ENCODE data around the gene JKAMP.

Gene JKAMP

DNA sequence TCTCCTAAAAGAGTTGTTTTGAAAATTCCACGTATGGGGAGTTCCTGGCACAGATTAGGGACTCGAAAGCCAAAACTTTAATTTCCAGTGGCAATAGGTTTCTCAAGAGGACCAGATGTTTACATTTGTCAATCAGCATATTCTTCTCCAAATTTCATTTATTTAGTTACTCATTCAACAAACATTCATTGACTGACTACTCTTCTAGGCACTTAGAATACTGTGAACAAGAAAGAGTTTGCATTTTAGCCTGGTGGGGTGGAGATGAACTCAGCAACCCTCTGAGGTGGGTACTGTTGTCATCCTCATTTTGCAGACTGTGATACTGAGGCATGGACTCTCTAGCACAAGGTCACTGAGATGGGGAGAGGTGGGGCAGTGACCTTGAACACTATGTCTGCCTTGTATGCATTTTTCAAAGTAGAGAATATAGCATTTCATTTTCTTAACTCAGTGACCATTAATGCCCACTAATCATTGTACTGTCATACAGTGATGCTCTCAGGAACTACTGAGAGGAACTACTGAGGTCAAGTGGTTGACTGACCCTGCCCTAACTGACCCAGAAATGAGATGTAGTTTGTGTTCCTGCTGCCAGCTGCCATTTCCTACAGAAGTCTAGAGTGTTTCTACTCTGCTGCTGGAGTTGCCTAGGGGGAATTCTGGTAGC is 2.3 kb upstream of the JKAMP start:
- no peak for DNase-seq

- no peak for DNase-seq
Observed at GRCh38 chr14:59482541-59483331, 1.6 kb upstream of the JKAMP start.

DNA sequence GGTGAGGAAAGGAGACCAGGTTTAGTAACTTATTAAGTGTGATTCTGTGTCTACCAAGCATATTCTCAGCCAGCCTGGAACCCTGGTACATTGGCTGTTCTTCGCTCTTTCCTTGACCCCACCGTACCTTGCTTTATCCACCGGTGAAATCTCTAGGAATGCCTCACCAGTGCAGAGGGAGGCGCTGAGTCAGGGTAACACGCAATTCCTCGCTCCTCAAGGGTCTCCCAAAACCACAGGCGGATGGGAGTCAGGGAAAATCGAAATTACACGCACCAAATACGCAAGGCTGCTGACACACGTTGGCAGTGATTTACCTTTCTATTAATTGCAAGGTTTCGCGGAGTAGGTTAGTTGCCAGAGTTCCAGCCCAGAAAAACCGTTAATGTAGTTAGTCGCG is 954 bp upstream of the JKAMP start:
- DNase-seq = no peak

GRCh38 chr14:59484639-59485175 is 390 bp downstream of the JKAMP start:
- DNase-seq = peak; percentile 64

- DNase-seq = no peak
Observed at GRCh38 chr14:59490756-59491155, 6.4 kb downstream of the JKAMP start.

DNA sequence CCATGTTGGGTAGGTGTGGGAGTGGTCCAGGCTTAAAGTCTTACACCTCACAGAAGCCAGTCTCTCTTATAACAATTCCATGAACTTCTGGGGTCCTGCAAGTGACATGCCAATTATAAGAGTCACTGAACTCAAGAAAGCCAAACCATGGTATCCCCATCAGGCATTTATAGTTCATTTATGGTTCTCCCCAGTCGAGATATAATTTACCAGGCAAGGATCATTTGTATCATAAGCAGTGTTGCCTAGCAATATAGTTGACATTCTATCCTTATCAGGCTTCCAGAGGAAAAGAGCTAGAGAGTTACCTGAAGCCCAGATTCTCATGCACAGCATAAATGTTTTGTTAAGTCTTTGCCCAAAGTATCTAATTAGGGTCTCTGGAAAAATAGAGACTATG is 8.1 kb downstream of the JKAMP start:
- no peak for DNase-seq

DNA sequence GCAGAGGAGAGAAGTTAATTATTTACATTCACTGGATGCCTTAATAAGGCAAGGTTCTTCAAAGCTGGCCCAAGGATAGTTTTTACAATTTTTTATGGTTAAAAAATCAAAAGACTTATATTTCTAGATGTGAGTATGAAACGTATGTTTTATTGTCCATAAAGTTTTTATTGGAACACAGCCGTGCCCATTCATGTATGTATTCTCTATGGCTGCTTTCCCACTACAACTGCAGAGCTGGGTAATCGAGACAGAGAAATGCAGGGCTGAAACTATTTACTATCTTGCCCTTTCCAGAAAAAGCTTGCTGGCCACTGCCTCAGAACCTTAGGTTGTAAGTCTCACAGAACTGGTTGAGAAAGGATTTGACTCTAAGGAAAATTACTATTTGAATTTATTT is 16.4 kb downstream of the JKAMP start:
- no peak for DNase-seq

GRCh38 chr14:59503256-59503655 is 18.9 kb downstream of the JKAMP start:
- no peak for DNase-seq

DNA sequence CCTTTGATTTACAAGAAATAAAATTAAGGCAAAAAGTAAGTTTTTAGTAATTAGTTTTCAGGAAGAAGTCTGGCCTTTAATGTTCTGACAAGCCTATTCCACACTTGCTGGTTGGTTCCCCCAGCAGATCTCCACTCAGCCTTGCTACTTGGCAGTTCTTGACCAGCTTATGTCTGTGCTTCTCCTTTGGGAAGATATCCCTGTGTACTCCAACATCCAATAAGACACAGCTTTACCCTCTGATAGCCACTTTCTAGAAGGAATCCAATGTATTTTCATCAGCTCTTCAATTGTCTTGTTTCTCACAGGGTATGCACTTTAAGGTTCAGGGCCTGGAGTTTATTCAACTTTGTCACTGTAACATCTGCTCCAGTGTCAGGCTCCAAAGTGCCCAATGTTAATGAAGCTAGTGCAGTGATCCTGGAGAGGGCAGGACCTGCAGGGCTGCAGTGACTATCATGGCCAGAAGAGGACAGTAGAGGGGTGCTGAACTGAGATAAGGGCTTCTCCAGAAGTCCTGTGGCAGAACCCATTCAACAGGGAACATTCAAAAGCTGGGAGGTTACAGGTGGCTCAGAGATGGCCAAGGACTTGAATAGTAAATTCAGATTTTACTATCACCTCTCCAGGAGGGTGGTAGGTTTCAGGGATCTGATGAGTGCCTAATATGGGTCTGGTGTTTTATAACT is 22.9 kb downstream of the JKAMP start:
- DNase-seq = peak; percentile 88

DNA sequence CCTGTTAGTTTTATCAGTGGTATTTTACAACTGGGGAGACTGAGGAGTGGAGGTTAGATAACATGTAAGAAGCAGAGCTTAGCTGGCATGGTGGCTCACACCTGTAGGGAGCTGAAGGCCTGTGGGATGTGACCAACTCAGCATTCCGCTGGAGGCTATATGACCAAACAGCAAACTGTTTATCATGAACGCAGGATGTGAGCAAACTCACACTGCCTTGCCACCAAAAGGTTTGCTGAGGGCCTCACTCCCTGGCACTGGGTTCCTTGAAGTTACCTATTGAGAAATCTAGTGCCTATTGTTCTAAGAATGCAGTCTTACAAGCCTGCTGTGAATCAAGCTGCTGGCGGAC is 23.4 kb downstream of the JKAMP start:
- no peak for DNase-seq

DNA sequence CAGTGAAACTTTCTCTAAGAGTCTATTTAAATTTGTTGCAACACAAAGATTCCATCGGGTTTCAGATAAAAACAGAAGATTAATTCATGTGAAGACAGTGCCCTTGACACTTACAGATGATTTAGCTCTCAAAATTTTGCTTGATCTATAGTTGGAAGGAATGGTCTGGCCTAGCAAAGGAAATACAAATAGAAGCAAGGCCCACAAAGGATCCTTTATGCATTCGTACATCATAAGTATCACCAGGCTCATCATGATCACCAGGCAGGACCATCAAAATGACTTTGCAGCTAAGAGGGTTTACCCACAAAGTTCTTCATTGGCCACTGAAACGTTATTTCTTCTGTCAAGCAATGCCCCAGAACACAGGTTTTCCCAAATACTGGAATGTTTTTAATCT is 24.8 kb downstream of the JKAMP start:
- no peak for DNase-seq

DNA sequence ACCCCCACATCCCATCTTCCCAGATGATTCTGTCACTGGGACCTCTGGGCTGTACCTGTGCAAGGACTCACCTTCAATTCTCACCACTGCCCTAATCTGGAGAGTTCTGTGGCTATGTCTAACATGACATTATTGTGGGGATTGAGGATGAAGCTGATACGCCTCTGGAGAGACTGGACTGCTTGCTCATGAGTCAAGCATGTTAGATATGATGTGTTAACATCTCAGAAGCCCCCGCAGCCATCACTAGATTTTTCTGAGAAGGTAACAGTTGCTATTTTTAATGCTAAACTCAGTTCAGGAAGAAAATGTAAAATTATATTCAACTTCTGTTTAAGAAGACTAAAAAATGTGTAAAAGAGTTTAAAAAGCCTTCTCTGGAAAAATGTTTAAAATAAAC is 25.7 kb downstream of the JKAMP start:
- no peak for DNase-seq

- no peak for DNase-seq
Observed at GRCh38 chr14:59510966-59511365, 26.6 kb downstream of the JKAMP start.

DNA sequence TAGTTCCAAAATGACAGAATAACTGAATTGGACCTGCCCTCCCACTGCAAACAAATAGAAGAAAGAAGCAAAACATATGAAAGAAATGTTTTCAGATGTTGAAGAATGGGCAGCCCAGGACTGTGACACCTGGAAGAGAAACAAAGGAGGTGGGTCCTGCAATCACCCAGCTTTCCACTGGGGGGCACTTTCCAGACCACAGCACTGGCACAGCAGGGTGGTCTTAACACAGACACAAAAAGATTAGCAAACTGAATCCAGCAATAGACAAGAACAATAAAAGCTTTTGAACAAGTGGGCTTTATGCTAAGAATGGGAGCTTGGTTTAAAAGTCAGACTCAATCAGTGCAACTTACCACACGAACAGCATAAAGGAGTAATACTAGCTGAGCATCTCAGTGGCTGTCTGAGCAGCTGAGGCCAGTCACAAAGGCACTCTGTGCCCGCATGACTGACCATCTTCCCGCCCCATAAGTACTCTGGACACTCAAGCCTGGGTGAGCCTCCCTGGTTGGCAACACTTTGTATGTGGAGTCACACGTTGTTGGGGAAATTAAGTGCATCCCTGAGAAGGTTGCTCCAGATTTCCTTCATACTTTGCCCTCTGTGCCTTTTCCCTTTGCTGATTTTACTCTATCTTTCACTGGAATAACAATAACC is 27.7 kb downstream of the JKAMP start:
- peak; percentile 27 for DNase-seq

- no peak for DNase-seq
Observed at GRCh38 chr14:59520224-59520623, 35.9 kb downstream of the JKAMP start.

DNA sequence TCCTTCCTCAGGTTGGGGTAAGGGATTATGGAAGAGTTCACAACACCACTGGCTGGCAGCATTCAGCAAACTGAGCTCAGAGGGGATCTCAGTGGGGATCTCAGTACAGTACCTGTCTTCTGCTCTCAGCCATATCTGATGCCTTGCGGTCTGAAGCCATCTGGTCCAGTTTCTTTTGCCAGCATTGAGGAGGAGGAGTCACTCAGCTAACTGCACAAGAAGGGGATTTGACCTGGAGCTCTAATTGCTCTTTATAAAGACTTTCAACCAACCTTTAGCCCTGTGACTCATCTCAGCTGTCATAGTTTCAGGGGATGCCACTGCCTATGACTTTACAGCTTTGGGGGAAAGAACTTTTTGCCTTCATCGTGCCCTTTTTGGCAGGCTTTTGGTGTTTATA is 44.9 kb downstream of the JKAMP start:
- peak; percentile 32 for DNase-seq

GRCh38 chr14:59530349-59530748 is 46.0 kb downstream of the JKAMP start:
- no peak for DNase-seq

DNA sequence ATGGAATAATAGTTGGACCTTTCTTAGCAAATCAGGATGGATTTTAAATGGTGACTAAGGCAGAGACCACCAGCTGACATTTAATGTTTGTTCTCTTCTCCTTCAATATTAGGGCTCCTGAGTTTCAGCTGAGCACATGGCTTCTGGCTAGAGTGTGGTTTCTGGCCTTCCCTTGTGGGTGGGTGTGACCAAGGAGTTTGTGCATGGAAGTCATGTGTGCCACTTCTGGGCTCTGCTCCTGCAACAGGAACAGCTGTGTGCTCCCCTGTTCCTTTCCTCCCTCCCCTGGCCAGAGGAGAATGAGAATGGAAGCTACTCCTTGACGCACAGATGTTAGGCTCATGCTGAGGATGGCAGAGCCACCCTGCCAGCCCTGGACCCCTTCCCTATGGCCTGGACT is 48.1 kb downstream of the JKAMP start:
- no peak for DNase-seq

DNA sequence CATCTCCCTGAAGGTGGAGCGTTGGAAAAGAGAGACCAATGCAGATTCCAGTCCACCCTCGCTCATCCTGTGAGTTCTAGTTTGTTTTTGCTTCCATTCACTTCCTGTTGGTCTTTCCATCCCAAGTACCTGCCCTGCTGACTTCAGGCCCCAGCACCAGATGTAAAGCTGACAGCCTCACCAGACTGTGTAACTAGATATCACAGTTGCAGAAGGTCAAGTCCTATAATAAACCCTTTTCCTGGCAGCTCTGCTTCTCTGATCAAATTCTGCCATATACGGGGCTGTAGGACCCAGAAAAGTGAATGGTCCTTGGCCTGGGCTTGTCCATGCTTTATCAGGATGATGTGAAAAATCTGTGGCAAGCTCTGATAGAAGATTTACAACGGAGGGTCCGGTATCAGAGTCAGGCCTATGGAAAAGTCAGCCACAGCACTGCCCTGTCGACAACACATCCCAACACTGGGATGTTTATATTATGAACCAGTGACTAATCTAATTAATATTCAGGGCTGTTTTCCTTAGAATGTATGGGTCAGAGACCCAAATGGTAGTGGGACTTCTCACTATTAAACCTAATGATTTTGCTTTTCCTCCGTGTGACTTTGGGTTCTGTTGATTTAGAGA is 50.2 kb downstream of the JKAMP start:
- no peak for DNase-seq

- no peak for DNase-seq
Observed at GRCh38 chr14:59537476-59537875, 53.2 kb downstream of the JKAMP start.

GRCh38 chr14:59538936-59539335 is 54.6 kb downstream of the JKAMP start:
- DNase-seq = no peak

- DNase-seq = no peak
Observed at GRCh38 chr14:59540852-59541251, 56.5 kb downstream of the JKAMP start.

- DNase-seq = no peak
Observed at GRCh38 chr14:59541731-59542130, 57.4 kb downstream of the JKAMP start.

All from NCI-H1694 (cell line).